Endothelial cell (in vitro differentiated cells): ENCODE measurements around the gene GRID2IP. TPM values are rescaled to one million over a fixed set of nuclear protein-coding genes. Genes with fewer than 3 reads are reported as not detected.
"Not testable (repeated sequence)": the region's sequence is repeated elsewhere in the genome, so short reads cannot be mapped to it uniquely, and the experiment has no call there.

Source experiments
- DNase-seq: peaks from one replicate; pipeline ENCODE4 v3.0.0; 2021; ENCODE audit warnings: low spot score
- H3K27ac Mint-ChIP-seq: one replicate; pipeline ENCODE4 v1.8.0; 2021; ENCODE audit warnings: mixed read lengths, inconsistent platforms; ENCODE audit not compliant: unreplicated experiment
- H3K27me3 Mint-ChIP-seq: one replicate; pipeline ENCODE4 v1.8.0; 2021; ENCODE audit warnings: mild to moderate bottlenecking, moderate library complexity, mixed read lengths, inconsistent platforms; ENCODE audit not compliant: unreplicated experiment
- H3K36me3 Mint-ChIP-seq: one replicate; pipeline ENCODE4 v1.8.0; 2021; ENCODE audit warnings: mild to moderate bottlenecking, low read depth, mixed read lengths, inconsistent platforms; ENCODE audit not compliant: unreplicated experiment
- H3K4me1 Mint-ChIP-seq: one replicate; pipeline ENCODE4 v1.8.0; 2021; ENCODE audit warnings: mild to moderate bottlenecking, mixed read lengths, inconsistent platforms; ENCODE audit not compliant: unreplicated experiment
- H3K4me3 Mint-ChIP-seq: one replicate; pipeline ENCODE4 v1.8.0; 2021; ENCODE audit warnings: mild to moderate bottlenecking, mixed read lengths, inconsistent platforms; ENCODE audit not compliant: unreplicated experiment
- H3K9me3 Mint-ChIP-seq: one replicate; pipeline ENCODE4 v1.8.0; 2021; ENCODE audit warnings: mixed read lengths, inconsistent platforms; ENCODE audit not compliant: unreplicated experiment
- CTCF ChIP-seq: fragments of 200-600 bp; sonication (generic); IDR thresholded peaks from one replicate; pipeline ENCODE4 v1.5.0; 2021; ENCODE audit warnings: antibody characterized with exemption; ENCODE audit not compliant: unreplicated experiment
- total RNA-seq: library from RNA; stranded (reverse); fragmentation: NEBNext Ultra II Directional; extraction: Animal tissue kit (Norgen Biotek cat#: 25700); gene quantifications from one replicate; pipeline ENCODE4 v1.2.1, GENCODE V29; 2021; ENCODE audit not compliant: unreplicated experiment

The GRID2IP gene
- total RNA-seq, 1 donor from 2014 or later: 0.08 TPM

GRCh38 chr7:6475433-6476186 lies 75.7 kb downstream of the GRID2IP start:
- Mint-ChIP-seq H3K4me1 (peaks cover 10% of the 10 kb centered on the region), H3K4me3 (no peak overlapping the region), H3K9me3 (no peaks in the 10 kb centered on the region), H3K27me3 (no peaks in the 10 kb centered on the region), H3K36me3 (peaks cover 26% of the 10 kb centered on the region), H3K27ac (no peak overlapping the region)
- TF ChIP-seq CTCF: no peak
- DNase-seq: no peak

DNA sequence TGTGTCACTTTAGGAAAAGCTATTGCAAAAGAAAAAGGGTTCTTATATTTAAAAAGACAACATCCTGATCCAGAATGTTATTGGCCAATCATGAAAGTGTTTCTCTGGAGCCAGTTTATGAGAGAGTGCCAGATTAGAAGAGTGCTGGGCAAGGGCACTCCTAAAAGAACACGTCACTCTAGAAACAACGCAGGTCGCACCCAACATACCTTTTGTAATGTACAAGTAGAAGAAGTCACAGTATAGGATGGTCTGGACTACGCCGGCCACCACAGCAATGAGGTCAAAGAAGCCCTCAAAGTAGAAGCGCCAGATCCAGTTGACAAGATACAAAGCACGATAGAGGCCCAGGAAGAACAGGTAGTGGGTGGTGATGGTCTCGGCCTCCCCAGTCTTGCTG lies 85.4 kb downstream of the GRID2IP start:
- no peaks in the 10 kb centered on the region for H3K27me3 Mint-ChIP-seq

GRCh38 chr7:6463609-6464008 lies 87.7 kb downstream of the GRID2IP start:
- H3K27me3 Mint-ChIP-seq, H3K4me3 Mint-ChIP-seq, H3K4me1 Mint-ChIP-seq, H3K9me3 Mint-ChIP-seq, DNase-seq, H3K27ac Mint-ChIP-seq: not testable (repeated sequence)
- H3K36me3 Mint-ChIP-seq: peaks cover 33% of the 10 kb centered on the region

More for the DNA sequence above, 85.4 kb downstream of the GRID2IP start:
- no peak for TF ChIP-seq CTCF
- H3K4me1 Mint-ChIP-seq: no peaks in the 10 kb centered on the region
- H3K27ac Mint-ChIP-seq: no peak overlapping the region
- peaks cover 48% of the 10 kb centered on the region for H3K36me3 Mint-ChIP-seq
- peaks cover 4% of the 10 kb centered on the region for H3K9me3 Mint-ChIP-seq
- H3K4me3 Mint-ChIP-seq: peak overlapping the region; percentile 66
- no peak for DNase-seq

- H3K4me1 Mint-ChIP-seq: no peaks in the 10 kb centered on the region
- TF ChIP-seq CTCF: no peak
These were observed 89.2 kb downstream of the GRID2IP start for GRCh38 chr7:6461946-6462550.

GRCh38 chr7:6460990-6461584 lies 90.2 kb downstream of the GRID2IP start:
- no peak for TF ChIP-seq CTCF
- Mint-ChIP-seq H3K36me3 (peaks cover 11% of the 10 kb centered on the region), H3K9me3 (no peaks in the 10 kb centered on the region), H3K4me3 (no peak overlapping the region), H3K27me3 (no peaks in the 10 kb centered on the region), H3K4me1 (no peaks in the 10 kb centered on the region), H3K27ac (no peak overlapping the region)
- no peak for DNase-seq

More at GRCh38 chr7:6461946-6462550, 89.2 kb downstream of the GRID2IP start:
- Mint-ChIP-seq H3K4me3 (no peak overlapping the region), H3K36me3 (peaks cover 20% of the 10 kb centered on the region), H3K9me3 (peaks cover 1% of the 10 kb centered on the region), H3K27me3 (no peaks in the 10 kb centered on the region), H3K27ac (no peak overlapping the region)
- DNase-seq: no peak
